HG02588 (cell line): Measurements from ENCODE around the gene IL10.
"Not testable (repeated sequence)": the region's sequence is repeated elsewhere in the genome, so short reads cannot be mapped to it uniquely, and the experiment has no call there.

Source experiments
- ATAC-seq: cut with Tn5 transposase; IDR thresholded peaks from one replicate; pipeline ENCODE4 v1.9.1; 2021; ENCODE audit warnings: mild to moderate bottlenecking, moderate library complexity; ENCODE audit not compliant: unreplicated experiment

The IL10 gene

GRCh38 chr1:206768472-206769303, 3.6 kb downstream of the IL10 start:
- peak; percentile 1 for ATAC-seq

DNA sequence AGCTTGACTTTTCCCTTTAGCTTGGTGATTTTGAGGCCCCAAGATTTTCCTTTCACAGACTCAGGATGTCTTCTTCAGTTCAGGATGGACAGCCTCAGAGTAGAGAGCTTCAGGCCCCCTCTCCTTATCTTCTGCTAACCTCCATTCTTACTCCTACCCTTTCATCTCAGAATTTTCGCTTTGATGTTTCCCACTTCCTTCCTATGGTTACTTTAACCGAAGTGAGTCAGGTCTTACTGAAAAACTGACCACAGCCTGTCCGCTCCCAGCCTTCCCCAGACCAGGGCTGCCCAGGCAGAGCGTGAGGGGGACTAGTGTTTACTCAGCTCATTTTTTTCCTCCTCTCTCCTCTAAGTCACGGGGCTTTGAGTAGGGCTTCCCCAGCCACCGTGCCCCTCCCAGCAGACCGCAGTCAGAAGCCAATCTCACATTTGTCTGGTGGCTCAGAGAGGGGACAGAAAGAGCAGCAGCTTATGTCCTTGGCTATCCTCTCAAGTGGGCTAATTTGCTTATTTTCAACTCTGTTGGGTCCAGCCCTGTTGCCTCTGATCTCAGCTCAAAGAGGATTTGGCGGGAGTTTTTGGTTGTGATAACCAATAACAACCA, 5.9 kb downstream of the IL10 start:
- peak; percentile 53 for ATAC-seq

DNA sequence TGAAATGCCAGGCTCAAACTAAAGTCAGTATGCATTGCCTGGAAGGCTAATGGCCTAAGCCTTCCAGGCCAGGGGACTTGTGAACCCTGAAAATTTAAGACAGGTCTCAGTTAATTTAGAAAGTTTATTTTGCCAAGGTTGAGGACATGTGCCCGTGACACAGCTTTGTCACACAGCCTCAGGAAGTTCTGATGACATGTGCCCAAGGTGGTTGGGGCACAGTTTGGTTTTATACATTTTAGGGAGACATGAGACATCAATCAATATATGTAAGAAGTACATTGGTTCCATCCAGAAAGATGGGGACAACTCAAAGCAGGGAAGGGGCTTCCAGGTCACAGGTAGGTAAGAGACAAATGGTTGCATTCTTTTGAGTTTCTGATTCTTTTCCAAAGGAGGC, 6.5 kb downstream of the IL10 start:
- not testable (repeated sequence) for ATAC-seq

- ATAC-seq: not testable (repeated sequence)
Observed at GRCh38 chr1:206762741-206763364, 9.4 kb downstream of the IL10 start.

DNA sequence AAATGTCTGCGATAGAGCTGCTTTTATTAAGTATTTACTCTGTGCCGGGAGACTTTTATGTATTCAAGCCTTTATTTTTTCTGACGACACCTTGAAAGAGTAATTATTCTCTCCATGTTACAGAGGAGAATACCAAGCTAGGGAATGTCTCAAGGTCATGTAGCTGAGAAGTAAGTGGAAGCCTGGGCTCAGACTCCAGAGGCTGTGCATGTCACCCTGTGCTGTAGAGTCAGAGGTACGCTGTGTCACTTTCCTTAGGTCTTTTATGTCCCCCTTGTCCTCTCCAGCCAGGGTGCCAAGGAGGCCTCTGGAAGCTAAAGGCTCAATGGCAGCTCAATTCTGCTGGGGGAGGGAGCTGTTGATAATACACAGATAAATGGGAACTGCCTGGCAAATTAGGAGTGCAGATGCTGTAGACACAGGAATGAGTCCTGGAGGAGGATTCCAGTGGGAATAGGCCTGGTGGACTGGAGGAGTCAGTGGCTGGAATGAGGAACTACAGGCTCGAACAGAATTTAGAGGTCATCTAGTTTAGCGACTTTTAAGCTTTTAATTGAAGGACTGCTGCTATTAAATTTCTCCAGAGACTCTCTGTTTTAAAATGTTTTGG, 11.0 kb downstream of the IL10 start:
- ATAC-seq: no peak

DNA sequence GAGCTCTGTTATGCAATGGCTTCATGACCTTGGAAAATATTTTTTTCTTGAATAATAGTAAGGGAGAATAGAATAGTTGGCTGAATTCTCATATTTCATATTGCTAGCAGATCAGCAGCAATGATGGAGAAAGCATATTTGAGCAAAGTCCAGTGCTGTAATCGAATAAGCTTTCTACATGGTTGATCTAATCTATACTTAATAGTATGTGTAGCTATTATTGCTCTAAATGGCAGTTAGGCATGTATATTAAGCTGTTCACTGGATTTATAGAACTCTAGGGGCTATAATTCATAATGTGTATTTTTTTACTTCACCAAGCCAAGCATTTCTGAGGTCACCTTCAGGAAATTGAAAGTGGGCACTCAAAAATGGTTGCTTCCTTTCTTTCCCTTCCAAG, 11.7 kb downstream of the IL10 start:
- ATAC-seq: no peak

GRCh38 chr1:206757524-206758266, 14.6 kb downstream of the IL10 start:
- ATAC-seq: no peak

- ATAC-seq: no peak
Observed at GRCh38 chr1:206754011-206754410, 18.3 kb downstream of the IL10 start.

DNA sequence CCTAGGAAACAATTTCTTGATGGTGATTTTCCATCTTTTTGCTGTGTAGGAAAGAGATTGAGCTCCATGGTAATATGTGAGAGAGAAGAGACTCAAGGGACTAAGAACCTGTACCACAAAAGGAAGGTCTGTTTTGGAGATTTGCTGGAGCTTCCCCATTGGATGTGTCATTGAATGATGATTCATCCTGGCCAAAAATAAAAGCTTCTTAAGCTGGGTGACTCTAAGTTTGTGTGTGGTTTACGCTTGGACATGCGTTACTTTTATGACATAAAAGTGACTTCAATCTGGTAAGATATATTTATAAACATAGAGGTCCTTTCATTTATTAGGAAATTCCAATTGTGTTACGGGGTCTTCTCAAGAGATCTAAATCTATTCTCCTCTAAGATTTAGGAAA, 19.2 kb downstream of the IL10 start:
- no peak for ATAC-seq

GRCh38 chr1:206752481-206752880, 19.8 kb downstream of the IL10 start:
- no peak for ATAC-seq

DNA sequence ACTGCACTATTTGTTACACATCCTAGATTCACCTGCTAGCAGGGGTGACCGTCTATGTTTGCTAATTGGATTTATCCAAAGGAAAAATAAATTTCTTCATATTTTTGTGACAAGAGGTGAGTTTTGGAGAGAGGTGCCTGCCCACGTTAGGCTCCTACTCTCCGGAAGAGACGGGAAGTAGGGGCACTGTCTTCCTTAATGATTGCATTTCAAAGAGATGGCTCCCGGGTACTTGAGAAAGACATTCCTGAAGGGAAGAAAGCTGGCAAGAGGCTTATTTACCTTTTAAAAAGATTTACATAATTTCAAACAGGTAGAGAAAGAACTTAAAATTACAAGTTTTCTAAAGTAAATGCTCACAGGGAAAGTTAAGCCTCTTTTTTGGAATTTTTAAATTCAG, 20.4 kb downstream of the IL10 start:
- ATAC-seq: no peak

- no peak for ATAC-seq
Observed at GRCh38 chr1:206748348-206749030, 23.8 kb downstream of the IL10 start.

DNA sequence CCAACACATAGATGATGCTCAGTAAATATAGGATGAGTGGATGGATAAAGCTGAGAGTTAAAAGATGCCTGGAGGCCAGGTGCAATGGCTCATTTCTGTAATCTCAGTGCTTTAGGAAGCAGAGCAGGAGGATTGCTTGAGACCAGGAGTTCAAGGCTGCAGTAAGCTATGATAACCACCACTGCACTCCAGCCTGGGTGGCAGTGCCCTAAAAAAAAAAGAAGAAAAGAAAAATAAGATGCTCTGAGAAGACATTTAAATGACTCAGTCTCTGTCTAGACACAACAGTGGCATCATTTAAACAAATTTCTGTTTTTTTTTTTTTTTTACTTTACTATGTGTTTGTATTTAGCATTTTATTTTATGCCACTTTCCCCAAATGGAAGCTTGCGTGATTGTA, 27.0 kb downstream of the IL10 start:
- ATAC-seq: no peak

DNA sequence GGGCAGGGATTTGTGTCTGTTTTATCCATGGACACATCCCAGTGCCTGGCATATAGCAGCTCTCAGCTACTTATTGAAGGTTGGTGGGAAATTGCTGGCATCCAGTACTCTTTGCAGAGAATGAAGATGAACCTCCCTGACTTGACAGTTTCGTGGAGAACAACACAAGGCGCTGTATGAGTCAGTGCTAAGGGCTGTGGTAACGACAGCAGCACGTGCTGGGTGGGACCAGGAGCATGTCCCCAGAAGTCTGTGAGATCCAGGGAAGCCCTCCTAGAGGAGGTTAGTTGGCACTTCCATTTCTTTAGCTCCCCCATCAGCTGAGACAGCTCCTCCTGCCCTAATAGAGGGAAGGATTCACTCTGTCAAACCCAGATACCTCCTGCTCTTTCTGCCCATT, 27.6 kb downstream of the IL10 start:
- ATAC-seq: no peak

DNA sequence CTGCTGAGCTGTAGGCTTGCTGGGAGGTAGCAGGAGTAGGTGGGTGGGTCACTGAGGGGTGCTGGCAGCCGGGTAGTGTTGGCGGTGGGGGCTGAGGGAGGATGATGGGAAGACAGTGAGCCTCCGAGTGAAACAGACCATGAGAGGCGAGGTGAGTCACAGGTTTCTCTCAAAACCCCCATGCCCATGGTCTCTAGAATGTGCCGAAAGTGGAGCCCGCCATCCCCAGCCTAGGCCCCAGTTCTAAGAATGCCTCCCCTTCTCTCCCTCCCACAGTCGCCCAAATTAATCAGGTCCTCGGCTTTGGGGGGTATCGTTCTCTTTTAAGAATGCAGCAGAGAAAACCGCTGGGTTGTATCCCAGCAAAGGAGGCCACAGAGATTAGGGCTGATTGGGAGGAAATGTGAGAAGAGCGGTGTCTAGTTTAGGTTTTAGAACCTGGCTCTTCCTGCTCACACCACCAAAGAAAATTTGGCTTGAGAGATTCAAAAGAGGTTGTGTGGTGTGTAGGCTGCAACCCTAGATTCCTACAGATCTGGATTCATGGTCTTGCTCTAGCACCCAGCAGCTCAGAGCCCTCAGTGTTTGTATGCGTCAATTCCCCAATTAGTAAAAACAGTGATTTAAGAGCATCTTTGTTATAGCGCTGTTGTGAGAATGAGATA, 29.4 kb downstream of the IL10 start:
- no peak for ATAC-seq

GRCh38 chr1:206741142-206741701, 31.1 kb downstream of the IL10 start:
- no peak for ATAC-seq

- peak; percentile 84 for ATAC-seq
Observed at GRCh38 chr1:206739411-206740076, 32.8 kb downstream of the IL10 start.

DNA sequence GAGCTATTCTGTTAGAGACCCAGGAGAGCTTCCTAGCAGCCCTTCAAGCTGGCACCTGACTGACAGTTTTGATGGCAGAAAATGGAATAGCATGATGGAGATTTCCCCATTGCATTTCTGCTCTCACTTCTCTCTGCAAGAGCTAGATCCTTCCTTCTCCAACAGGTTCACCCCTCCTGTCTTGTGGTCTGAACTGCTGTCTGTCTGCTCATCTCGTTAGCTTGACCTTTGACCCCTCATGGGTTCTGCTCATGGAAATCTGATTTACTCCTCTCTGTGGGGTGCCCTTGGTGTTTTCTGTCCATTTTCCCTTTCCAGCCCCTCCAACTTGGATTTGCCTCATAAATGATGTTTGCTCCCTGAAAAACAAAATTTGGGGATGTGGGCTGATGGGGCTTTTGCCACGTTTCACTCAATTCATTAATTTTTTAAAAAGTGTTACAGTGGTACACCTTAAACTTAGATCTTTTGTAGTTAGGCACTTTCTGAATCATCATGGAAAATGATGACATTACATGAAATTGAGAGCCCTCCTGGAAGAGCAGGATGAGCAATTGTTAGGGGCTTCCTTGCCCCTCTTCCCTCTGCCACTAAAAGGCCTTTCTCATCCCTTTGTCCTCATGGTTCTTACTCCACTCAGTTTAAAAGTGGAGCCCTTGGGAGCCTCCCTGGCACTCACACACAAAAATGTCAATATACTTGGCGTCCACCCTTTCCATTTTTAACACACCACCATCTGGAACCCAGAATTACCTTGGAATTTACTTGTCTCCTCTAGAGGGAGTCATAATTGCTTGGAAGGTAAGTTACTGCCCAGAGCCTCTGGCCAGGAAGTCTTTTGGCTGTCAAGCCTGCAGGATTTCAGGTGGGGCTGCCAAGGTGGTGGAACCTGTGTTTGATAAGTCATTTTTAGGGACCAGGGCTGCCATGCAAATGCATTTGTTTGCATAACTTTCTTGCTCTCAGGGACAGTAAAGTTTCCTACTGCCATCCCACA, 33.6 kb downstream of the IL10 start:
- no peak for ATAC-seq
